CD4-positive, alpha-beta T cell treated with Interleukin-6 at 100 ng/mL for 8 hours (primary cell): ENCODE measurements around the gene DPH7.
A peak's percentile ranks its signal among the peaks of the same experiment; 100 is the strongest.
"Not testable (repeated sequence)": the region's sequence is repeated elsewhere in the genome, so short reads cannot be mapped to it uniquely, and the experiment has no call there.

Experiments
- DNase-seq: peaks from one replicate; pipeline ENCODE4 v3.0.0-alpha.2; 2020; ENCODE audit warnings: mixed read lengths, low spot score

The DPH7 gene

DNA sequence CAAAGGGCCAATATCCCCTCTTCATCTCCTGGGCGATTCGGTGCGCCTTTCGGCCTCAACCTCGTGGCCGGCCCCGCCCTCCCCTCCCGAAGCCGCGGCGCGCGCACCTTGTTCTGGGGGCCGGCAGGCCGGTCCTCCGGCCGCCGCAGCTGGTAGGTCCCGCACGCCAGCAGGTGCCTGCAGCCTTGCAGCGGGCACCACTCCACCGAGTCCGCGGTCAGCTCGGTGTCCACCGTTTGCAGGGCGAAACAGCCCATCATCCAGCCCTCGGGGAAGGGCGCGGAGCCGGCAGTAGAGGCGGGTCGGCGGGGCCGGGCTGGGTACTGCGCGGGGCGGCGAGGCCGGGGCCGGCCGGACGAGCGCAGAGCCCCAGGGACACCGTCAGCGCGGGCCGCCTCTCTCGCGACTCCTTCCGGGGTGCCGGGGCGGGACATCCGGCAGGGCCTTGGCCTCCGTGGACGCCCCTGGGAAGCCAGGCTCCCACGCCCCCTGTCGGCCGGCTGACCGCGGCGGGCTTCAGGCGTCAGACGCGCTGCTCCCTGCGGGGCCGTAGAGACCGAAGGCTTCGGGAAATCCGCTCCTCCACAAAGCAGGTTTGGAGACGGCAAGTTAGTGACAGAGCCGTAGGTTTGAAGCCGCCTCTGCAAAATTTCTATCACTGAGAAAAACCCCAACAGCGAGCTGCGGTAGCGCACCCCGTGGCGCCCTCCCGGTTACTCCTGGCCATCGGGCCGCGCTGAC, at the start of gene DPH7:
Gene DPH7, minus strand, starts transcription at position 408 of the 741 bp plus-strand sequence. Its CDS starts 148 bp downstream, at position 260.
- peak; percentile 93 for DNase-seq

DNA sequence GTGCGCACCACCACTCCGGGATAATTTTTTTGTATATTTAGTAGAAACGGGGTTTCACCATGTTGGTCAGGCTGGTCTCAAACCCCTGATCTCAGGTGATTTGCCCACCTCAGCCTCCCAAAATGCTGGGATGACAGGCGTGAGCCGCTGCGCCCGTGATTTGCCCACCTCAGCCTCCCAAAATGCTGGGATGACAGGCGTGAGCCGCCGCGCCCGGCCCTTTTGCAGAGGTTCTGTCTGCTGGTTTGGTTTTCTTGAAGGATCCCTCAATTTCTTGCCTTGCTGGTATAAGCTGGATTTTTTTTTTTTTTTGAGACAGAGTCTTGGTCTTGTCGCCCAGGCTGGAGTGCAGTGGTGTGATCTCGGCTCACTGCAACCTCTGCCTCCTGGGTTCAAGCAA, 48.7 kb upstream of the DPH7 start:
- not testable (repeated sequence) for DNase-seq

DNA sequence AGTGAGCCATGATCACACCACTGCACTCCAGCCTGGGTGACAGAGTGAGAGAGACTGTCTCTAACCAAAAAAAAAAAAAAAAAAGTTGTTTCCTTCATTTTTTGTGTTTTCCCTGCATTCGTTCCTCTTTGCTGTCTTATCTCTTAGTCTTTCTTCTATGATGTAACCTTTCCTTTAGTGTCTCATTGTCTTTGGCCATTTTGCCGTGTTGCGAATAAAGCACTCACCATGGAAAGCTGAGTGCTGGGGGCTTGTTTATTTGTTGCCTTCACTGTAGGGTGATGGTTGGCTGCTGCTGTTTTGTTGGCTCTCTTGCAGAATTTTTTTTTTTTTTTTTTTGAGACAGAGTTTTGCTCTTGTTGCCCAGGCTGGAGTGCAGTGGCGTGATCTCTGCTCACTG, 47.7 kb upstream of the DPH7 start:
- no peak for DNase-seq

DNA sequence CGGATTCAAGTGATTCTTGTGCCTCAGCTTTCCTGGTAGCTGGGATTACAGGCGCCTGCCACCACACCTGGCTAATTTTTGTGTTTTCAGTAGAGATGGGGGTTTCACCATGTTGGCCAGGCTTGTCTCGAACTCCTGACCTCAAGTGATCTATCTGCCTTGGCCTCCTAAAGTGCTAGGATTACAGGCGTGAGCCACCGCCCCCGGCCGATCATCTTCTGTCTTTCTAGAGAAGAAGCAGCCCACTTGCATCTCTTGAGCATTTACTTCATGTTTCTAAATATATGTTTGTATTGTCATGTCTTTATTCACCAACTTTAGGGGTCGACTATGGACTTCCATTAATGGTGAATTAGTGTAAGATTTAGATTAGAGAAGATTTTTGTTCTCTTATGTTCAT, 43.5 kb upstream of the DPH7 start:
- DNase-seq = not testable (repeated sequence)

DNA sequence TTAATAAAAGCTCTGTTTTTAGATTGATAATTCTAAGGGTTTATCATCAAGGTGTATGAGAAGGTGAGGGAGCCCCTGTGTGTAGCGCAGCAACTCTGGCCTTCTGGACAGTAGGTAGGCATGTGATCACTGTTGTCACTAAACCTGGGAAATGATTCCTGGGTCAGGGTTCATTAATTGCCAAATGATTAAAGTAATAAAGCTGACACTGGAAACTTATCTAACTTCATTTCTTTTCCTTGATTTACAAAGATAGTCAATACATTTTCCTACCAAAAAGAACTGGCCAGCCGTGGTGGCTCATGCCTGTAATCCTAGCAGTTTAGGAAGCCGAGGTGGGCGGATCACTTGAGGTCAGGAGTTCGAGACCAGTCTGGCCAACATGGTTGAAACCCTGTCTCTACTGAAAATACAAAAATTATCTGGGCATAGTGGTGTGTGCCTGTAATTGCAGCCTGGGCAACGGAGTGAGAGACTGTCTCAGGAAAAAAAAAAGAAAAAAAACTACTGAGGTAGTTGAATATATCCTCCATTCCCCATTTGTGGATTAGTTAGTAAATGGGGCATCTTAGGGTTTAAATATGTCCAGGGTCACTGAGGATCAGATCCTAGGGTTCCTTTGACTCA, 42.5 kb upstream of the DPH7 start:
- no peak for DNase-seq

DNA sequence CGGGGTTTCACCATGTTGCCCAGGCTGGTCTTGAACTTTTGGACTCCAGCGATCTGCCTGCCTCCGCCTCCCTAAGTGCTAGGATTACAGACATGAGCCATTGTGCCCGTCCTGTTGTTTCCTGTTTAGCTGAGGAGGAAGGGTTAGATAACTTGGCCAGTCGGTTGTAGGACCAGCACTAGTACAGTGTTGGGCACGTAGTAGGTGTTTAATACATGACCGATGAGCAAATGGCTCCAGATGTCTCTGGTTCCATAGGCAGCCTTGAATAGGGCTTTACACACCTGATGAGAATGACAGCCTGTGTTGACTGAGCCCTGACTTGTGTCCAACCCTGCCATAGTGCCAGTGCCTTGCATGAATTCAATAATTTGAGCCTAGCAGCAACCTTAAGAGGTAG, 41.9 kb upstream of the DPH7 start:
- no peak for DNase-seq

DNA sequence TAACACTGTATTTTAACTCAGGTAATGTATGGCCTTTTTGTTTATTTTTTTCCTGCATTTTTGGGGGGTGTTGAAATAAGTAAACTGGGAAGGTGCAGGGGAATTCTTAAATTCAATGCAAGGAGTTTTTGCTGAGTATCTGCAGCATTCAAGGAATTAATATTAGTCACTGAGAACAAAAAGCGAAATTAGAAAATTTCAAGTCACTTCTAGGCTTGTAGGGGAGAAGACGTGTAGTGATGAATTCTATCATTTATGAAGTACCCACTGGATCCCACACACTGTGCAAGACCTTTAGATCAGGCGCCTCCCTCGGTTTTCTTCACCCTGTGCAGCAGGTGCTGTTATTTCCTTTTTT, 41.3 kb upstream of the DPH7 start:
- no peak for DNase-seq

DNA sequence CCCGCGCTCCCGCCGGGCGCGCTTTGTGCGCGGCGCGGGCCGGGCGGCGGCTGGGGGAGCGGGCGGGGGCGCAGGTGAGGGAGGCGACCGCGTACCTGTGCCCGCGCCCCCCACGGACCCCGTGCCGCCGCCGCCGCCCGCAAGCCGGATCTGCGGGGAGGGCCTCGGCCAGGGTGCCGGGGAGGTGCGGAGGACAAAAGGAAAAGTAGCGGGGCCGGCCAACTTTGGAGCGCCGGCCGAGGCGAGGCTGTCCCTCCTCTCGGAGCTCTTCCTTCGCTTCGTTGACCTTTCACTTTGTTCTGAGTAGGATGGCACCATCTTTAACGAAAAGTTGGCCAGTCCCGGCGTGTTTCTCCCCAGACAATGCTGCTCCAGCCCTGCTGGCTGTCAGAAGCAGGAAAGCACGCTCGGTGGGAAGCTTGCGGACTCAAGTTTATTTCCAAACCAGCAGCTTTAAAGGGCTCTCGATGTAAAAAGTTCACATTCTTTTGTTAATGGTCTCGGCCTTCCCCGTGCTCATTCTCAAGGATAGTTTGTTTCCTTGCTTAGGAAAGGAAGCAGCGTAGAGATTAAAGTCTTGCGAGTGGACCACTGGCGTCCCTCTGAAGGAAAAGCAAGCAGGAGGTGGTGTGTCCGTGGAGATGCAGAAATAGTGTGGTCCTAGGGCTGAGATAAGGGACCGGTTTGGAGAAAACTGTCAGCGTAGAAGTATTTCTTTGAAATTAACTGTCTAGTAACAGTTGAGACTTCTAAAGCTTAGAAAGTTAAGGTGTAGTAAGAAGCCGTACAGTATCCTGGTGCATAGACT, 40.7 kb upstream of the DPH7 start:
- DNase-seq = no peak

DNA sequence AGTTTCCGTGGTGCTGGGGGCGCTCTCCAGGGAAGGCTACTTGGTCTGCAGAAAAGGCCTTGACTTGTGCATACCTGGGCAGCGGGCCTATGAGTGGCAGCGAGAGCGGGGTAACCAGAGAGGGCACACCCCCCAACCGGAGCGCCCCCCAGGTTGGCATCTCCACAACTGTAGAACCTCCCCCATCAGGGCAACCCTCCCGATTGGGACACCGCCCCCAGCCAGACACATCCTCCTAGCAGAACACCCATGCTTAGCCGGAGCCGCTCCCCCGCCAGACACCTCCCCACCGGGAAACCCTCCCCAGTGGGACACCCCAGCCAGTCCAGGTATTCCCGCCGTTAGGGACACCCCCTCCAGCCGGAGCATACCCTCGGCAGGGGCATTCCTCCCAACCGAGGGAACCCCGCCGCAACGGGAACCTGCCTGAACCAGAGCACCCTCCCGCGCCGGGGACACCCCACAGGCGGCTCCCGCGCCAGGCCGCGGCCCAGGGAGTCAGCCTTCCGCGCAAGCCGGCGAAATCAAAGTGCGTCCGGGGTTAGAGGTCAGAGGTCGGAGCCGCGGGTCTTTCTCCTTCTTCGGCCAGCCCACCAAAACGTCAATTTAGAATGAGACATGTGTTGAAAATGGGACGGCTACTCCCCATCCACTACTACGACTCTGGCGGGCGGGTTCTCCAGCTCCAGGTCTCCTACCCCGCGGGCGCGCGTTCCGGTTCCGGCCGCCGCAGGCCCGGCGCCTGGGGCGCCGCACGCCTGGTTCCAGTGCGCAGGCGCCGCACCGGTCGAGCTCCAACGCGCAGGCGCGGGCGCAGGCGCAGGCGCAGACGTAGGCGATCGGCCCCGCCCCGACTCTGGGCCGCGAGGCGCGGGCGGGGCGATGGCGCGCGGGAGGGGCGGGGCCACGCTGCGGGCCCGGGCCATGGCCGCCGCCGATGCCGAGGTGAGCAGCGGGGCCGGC, 39.7 kb upstream of the DPH7 start, which contains the start of gene EHMT1:
Gene EHMT1, plus strand, starts transcription at position 901 of the 963 bp plus-strand sequence. Its CDS starts 24 bp downstream, at position 925.
- DNase-seq = peak; percentile 84

DNA sequence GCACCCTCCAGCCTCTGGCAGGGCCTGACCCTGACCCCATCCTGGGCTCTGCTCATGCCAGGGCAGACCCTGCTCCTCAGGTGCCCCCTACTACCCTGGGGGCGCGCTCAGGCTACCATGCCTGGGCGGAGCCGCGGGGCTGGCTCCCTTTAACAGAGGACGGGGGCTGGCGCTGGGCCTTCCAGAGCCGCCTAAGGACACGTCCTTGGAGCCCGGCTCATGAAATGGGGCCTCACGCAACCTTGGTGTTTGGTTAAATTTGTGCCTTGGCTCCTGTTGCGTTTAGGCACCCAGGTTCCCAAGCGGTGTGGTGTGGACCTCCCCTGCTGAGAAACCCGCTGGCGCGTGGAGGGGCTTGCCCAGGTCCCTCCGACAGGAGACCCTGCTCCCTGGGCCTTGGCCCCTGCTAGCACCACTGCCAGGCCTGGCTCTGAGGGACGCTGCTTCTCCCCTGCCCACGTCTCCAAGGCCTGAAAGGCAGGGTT, 36.7 kb upstream of the DPH7 start:
- no peak for DNase-seq

DNA sequence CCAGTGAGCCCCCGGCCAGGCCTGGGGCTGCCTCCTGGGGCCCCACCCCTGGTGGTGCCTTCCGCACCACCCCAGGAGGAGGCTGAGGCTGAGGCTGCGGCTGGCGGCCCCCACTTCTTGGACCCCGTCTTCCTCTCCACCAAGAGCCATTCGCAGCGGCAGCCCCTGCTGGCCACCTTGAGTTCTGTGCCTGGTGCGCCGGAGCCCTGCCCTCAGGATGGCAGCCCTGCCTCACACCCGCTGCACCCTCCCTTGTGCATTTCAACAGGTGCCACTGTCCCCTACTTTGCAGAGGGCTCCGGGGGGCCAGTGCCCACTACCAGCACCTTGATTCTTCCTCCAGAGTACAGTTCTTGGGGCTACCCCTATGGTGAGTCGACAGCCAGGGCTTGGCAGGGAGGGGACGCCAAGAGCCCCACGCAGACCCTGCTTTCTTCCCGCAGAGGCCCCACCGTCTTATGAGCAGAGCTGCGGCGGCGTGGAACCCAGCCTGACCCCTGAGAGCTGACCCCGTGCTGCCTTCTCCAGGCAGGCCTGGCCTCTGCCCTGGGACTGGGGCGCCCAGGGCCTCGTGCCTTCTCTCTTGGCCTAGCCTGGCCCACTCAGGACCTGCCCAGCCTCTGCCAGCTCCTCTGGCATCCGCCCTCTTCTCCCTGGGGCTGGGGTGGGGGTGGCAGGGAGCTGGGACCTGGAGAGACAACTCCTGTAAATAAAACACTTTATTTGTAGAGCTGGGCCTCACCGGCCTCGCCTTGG, 36.1 kb upstream of the DPH7 start:
- DNase-seq = no peak

DNA sequence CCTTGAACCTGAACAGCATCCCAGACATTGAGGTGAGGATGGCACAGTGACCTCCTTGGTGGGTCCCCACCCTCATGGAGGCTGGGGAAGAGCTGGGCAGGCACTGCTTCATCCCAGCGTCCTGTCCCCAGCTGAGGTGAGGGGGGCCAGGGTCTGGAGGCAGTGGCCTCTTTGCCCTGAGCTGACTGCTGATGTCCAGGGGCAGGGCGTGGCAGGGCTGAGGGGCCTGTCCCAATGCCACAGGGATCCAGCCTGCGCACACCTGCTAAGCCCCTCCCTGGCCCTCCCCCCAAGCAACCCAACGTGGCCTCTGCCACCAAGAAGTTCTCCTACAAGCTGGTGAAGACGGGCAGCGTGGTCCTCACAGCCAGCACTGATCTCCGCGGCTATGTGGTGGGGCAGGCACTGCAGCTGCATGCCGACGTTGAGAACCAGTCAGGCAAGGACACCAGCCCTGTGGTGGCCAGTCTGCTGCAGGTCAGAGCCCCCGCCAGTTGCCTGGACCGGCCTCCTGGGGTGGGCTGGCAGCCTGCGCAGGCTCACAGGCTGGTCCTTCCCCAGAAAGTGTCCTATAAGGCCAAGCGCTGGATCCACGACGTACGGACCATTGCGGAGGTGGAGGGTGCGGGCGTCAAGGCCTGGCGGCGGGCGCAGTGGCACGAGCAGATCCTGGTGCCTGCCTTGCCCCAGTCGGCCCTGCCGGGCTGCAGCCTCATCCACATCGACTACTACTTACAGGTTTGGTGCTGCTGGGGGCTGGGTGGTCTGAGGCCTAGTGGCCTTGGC, 35.2 kb upstream of the DPH7 start:
- no peak for DNase-seq

DNA sequence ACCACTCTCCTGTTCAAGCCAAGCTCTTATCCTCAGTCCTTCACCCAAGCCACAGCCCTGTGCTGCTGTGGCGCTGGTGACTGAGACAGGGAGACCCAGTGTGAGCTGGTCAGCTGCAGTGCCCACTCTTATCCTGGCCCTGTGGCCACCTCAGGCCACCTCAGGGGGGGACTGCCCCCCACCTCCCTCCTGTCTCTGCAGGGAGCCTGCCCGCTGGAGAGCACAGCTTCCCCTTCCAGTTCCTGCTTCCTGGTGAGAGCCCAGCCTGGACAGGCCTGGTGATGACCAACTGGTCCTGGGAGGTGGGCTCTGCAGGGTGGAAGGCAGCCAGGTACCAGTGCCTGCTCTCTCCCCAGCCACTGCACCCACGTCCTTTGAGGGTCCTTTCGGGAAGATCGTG, 34.5 kb upstream of the DPH7 start:
- DNase-seq = no peak

DNA sequence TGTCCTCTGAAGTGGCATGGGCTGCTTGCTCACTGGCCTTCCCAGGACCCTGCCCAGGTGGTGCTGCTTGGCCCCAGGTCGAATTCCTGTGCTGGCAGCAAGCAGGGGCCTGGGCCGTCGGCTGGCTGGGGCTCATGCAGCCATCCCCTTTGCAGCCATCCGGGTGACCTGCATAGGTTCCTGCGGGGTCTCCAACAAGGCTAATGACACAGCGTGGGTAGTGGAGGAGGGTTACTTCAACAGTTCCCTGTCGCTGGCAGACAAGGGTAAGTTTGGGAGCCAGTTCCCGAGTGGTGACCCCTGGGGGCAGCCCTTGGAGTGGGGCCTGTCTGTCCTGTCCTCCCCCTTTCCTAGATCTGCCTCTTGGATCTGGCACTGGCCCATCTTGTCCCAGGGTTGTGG, 34.0 kb upstream of the DPH7 start:
- no peak for DNase-seq

DNA sequence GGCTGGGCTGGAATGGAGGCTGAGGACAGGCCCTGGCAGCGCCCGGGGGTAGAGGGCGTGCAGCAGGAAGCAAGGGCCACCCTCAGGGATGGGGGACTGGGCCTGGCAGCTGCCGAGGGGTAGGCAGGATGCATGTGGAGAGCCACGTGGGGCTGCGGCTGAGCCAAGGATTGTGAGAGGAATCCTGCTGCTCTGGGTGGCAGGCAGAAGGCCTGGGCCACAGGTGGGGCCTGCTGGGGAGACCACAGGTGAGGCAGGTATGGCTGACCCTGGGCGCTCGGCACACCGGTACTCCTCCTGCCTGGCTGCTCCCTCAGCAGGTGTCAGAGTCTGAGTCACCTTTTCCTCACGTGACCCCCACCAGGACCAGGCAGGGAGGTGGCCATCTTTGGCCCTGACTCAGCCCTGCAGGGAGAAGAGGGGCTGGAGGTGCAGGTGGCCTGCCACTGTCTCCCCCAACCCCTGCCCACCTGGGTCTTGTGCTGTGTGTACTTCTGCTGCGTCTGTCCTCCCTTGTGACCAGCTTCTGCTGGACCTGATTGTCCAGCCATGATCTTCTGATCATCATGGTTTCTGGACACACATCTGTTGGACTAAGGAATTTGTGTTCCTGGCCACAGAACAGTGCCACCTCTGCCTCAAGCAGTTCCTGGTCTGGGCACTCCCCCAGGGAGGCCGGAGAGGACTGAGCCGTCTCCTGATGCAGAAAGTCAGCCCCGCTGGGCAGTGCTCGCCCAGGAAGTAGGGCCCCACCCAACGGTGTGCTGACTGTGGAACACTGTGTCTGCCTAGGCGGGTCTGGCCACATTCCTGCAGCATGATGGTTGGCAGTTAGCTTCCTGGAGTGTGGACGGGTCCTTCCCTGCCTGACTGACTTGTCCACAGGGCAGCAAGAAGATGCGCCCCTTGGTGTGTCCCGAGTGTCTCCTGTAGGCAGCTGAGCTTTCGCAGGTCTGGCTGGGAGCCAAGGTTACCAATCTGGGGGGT, 33.2 kb upstream of the DPH7 start:
- peak; percentile 29 for DNase-seq

DNA sequence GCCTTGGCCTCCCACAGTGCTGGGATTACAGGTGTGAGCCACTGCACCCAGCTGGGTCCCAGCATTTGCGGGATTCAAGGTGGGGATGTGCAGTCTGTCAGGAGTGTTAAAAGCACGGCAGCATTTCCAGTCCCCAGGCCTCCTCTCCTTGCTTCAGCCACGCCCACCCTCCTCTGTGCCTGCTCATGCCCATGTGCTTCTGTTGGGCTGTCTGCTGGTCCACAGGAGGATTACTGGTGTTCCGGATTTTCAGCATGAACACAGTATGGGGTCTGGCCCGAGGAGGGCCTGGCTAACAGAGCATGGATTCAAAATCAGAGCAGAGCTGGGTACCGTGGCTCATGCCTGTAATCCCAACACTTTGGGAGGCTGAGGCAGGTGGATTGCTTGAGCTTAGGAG, 32.2 kb upstream of the DPH7 start:
- DNase-seq = no peak

DNA sequence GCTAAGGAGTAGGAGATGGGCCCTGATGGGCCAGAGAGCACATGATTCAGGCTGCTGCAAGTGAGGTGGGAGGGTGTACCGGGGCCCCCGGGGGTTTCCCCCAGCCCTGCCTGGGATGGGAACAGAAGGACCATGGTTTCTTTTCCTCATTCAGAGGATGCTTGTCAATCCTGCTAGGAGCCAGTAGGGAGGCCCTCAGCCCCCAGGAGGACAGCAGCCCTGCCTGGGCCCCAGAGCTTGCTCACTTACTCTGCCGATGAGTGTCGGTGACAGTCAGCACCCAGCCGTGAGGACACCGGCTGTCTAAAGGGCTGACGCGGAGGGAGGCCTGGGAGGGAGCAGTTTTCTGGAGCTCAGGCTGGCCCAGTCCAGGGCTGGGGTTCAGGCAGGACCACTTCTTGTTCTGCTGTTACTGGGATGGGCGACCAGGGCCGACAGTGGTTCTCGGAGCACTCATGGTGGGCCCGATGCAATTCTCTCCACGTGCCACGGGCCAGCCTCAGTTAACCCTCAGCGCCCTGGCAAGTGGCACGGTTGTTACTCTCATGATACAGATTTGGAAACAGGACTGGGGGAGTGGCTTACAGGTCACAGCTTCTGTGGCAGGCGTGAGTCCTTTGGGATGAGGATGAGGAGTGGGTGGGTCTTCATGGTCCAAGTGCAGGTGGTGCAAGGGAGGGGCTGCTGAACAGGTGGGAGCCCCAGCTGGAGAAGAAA, 28.6 kb upstream of the DPH7 start:
- no peak for DNase-seq

DNA sequence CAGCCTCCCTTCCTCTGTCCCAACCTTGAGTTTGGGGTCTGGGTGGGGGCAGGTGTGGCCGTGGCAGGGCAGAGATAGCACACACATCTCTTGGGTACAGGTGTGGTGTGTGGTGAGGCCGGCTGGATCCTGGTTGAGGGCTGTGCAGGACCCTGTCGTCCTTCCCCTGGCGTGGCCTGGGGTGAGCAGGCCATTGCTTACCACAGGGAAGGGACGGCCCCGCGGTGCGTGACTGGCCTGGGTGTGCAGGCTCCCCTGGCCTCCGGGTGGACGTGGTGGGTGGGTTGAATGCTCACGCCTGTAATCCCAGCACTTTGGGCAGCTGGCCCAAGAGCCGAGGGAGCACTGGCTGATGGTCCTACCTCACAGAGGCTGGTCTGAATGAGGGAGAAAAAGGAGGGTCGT, 28.0 kb upstream of the DPH7 start:
- DNase-seq = no peak
